ENCODE measurements around the gene PLCB1.
"Not testable (repeated sequence)": the region's sequence is repeated elsewhere in the genome, so short reads cannot be mapped to it uniquely, and the experiment has no call there.

Gene PLCB1

DNA sequence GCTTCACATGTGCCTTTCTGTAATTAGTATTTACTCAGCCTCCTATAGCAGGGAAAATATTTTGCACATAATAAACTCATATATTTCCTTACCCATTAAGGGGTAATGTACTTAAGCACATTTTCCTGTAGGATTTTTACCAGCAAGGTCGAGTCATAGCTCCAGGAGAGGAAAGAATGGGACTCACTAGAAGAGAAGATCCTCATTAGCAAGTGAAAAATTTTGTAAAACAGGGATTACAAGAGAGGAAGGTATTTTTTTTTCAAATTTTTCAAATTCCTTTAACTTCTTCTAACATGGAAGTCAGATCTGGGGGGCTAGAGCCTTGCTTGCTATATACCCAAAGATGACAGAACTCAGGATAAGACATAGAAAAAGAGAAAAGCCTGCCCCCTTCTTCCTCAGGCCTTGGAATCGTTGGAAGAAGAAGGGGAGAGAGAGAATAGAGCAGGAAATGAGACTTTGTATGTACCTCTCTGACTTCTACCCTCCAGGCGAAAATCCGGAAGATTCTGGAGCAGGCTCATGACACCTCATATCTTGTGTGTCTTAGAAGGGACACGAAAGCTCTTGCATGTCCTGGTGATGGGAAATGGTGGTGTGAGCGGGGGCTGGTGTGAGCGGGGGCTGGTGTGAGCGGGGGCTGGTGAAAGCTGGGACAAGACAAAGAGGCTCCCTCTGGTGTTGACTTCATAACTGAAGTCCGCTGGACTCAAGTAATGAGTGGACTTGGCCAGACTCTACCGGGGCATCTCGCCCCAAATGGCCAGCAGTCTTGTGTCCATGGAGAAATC is 679.9 kb downstream of the PLCB1 start:
- no peak for TF ChIP-seq ZFX (IDR thresholded peaks at IDR 0.05)
- TF ChIP-seq, protein P1, sequence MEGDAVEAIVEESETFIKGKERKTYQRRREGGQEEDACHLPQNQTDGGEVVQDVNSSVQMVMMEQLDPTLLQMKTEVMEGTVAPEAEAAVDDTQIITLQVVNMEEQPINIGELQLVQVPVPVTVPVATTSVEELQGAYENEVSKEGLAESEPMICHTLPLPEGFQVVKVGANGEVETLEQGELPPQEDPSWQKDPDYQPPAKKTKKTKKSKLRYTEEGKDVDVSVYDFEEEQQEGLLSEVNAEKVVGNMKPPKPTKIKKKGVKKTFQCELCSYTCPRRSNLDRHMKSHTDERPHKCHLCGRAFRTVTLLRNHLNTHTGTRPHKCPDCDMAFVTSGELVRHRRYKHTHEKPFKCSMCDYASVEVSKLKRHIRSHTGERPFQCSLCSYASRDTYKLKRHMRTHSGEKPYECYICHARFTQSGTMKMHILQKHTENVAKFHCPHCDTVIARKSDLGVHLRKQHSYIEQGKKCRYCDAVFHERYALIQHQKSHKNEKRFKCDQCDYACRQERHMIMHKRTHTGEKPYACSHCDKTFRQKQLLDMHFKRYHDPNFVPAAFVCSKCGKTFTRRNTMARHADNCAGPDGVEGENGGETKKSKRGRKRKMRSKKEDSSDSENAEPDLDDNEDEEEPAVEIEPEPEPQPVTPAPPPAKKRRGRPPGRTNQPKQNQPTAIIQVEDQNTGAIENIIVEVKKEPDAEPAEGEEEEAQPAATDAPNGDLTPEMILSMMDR (conservative IDR thresholded peaks at IDR 0.05), result no peak
- H3K27ac ChIP-seq, result peak overlapping the region; percentile 45; the same call in 1 of the 2 replicates

DNA sequence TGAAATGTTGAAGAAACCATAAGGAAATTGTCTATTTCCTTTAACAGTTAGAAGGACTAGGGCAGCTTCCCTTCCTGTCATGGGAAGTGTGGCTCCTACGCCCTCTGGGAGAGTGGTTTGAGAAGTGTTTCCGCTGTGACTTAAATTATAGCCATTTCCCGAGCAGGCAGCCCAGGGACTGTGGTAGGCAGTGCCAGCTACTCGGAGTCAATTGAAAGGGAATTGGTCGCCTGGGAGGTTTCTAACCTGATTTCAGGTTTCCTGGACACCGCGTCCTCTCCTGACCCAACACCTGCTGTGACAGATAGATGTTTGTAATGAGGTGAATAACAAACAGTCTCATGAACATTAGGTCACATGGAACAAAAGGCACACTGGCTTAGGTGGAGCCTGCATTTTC is 680.8 kb downstream of the PLCB1 start:
- H3K27ac ChIP-seq, result peak overlapping the region; percentile 45
- TF ChIP-seq, protein P1 (conservative IDR thresholded peaks at IDR 0.05), result no peak
- TF ChIP-seq ZFX (IDR thresholded peaks at IDR 0.05), result no peak

- no peak for TF ChIP-seq ZFX (IDR thresholded peaks at IDR 0.05)
- TF ChIP-seq, protein P1 (conservative IDR thresholded peaks at IDR 0.05), result no peak
- H3K27ac ChIP-seq, result peak overlapping the region; percentile 83; the same call in 1 of the 2 replicates
Measured at GRCh38 chr20:8815208-8815607, 683.1 kb downstream of the PLCB1 start.

- TF ChIP-seq, protein P1 (conservative IDR thresholded peaks at IDR 0.05), result peak; percentile 48
- no peak for TF ChIP-seq ZFX (IDR thresholded peaks at IDR 0.05)
- no peak overlapping the region for H3K27ac ChIP-seq
Measured at GRCh38 chr20:8829256-8829655, 697.2 kb downstream of the PLCB1 start.

DNA sequence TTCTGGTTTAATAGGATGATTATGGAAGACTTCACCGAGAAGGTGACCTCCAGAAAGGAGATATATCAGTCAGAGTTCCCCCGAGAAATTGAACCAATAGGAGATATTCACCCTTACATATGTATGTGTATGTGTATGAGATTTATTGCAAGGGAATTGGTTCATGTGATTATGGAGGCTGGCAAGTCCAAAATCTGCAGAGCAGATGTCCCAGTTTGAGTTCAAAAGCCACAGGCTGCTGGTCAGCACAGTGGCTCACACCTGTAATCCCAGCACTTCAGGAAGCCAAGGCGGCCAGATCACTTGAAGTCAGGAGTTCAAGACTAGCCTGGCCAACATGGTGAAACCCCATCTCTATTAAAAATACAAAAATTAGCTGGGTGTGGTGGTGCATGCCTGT is 702.2 kb downstream of the PLCB1 start:
- not testable (repeated sequence) for H3K27ac ChIP-seq

DNA sequence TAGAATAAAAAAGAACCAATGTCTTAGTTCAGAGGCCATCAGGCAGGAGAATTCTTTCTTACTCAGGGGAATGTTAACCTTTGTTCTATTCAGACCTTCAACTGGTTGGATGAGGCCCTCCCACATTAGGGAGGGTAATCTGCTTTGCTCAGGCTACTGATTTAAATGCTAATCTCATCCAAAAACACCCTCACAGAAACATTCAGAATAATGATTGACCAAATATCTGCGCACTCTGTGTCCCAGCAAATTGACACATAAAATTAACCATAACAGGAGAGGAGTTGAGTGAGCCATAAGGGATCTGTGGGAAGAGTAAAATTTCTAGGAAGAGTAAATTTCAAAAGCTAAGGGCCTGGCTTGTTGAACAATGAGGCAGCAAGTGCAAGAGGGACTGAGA is 702.8 kb downstream of the PLCB1 start:
- no peak overlapping the region for H3K27ac ChIP-seq
- TF ChIP-seq, protein P1 (conservative IDR thresholded peaks at IDR 0.05), result no peak
- TF ChIP-seq ZFX (IDR thresholded peaks at IDR 0.05), result no peak

DNA sequence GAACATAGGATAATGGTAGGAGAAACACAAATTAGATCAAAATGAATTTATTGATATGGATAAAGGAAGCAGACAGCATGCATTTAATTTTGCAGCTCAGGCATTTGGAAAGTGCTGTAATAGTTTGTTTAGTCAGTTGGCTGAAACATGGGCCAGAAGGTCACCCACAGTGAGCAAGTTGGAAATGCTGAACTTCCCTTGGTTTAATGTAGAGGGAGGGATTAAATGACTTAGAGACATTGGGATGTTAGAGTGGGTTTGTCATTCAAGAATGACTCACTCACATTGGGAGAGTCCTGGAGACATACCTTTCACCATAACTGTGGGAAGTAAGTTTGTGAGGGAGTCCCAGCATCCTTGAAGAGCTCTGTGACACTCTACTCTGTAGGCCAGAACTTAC is 705.3 kb downstream of the PLCB1 start:
- no peak overlapping the region for H3K27ac ChIP-seq
- TF ChIP-seq ZFX (IDR thresholded peaks at IDR 0.05), result no peak
- TF ChIP-seq, protein P1 (conservative IDR thresholded peaks at IDR 0.05), result no peak

GRCh38 chr20:8842525-8842924 is 710.5 kb downstream of the PLCB1 start:
- H3K27ac ChIP-seq, result no peak overlapping the region
- TF ChIP-seq ZFX (IDR thresholded peaks at IDR 0.05), result no peak
- TF ChIP-seq, protein P1 (conservative IDR thresholded peaks at IDR 0.05), result no peak
